GM19467 (cell line): ENCODE results near the gene MEOX2.

Experiments
- ATAC-seq: cut with Tn5 transposase; IDR thresholded peaks from one replicate; pipeline ENCODE4 v1.9.1; 2021; ENCODE audit warnings: mild to moderate bottlenecking, moderate library complexity; ENCODE audit not compliant: unreplicated experiment

The MEOX2 gene

DNA sequence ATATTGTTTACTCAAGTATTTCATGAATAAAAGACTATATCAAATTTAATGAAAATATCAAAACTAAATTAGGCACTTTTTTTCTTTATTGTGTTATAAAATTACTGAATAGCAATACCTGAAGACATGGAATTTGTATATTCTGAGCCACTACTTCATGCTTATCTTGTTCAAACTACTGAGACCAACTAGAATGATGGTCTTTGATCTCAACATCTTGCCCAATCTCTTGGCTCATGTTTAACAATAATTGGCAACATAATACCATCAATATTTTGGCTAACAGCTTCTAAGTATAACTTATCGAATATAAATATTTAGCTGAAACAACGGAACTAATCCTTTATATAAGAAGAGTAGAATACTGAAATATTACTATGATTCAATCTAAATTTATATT lies 68.2 kb downstream of the MEOX2 start:
- no peak for ATAC-seq

DNA sequence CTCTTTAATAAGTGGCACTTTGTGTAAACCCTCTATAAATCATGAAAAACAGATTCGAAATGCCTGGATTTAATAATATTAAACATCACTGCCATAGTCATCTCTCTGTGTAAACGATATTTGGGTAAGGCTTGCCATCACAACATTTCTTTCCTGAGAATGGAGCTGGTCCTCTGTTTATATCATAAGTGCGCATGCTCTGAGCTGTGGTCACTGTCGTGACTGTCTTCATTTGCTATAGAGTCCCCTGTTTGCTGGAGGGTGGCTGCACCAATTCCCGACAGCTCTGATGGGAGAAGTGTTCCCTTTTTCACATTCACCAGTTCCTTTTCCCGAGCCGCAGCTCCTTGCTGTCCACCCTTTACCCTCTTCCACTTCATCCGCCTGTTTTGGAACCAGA lies 74.3 kb downstream of the MEOX2 start:
- no peak for ATAC-seq

DNA sequence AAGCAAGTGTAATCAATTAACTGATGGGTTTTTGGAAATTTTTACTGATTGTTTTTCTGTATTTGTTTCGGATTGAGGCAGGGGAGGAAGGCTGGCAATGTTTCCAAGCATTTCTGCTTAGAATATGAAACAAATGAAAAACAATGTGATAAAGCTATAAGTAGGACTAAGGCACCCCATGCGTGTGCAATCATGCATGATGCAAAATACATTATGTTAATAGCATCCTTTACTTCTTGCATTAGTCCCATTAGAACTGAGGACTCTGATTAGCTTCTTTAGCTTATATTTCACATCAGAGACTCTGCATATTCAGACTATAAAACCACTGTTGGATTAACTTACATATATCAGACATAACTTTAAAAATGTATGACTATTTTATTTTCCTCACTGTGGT lies 76.0 kb downstream of the MEOX2 start:
- ATAC-seq = no peak

DNA sequence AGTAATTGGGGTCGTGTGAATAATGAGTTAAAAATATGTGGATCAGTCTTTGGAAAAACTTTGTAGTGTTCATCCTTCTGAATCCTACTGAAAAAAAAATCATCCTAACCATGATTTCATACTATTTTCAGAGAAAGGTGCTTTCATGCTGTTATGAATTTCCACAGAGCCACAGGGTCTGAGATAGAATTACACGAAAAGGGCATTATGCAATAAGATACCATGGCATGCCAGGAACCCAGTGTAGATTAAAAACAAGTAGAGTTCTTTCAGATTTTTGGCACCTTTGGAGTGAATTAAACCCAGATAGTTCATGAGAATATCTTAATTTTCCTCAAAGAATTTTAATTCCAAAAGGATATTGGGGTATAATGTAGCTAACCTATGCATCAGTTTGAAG lies 77.2 kb downstream of the MEOX2 start:
- ATAC-seq = no peak

DNA sequence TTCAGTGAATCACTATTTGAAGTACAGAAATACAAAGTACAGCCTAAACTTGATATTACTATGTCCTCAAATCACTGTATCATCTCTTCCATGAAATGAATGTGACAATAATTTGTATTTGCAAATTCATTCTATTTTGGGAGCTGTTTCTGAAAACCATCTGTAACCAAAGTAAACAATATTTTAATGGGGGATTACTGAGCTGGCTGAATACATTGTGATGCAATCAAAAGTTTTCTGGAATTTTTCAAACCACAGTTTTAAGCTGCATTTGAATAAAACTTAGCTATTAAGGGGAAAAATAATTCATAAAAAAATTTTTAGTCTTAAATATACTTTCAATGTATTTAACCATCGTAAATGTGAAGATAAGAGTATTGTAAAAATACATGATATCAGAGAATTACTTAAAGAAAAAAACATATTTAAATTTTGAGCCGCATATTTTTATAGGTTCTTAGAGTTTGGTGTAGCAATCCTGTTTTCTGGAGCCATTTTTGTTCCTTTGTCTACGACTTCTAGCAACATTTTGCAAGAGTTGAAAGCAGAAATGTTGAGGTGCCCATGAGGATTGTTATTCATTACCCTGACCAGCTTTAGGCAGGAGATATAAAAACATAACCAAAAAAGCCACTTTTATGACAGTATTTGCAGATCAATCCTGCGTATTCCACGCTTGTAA lies 78.8 kb downstream of the MEOX2 start:
- ATAC-seq = no peak

DNA sequence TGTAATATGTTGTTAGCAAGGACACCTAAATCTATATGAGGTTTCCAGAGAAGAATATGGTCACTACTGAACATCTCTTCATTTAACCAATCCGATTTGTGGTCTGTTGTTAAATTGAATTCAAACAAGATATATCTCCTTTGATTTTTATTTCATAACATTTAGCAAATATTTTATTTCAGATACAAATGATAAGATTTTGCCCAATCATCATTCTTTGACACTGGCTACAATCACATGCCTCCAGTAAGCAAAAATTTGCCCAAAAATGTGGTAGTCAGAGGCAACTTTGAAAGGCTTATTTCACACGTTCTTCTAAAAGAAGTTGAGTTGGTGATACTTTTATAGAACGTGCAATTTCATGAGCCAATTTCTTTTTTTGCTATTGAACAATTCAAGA lies 79.9 kb downstream of the MEOX2 start:
- ATAC-seq = no peak

DNA sequence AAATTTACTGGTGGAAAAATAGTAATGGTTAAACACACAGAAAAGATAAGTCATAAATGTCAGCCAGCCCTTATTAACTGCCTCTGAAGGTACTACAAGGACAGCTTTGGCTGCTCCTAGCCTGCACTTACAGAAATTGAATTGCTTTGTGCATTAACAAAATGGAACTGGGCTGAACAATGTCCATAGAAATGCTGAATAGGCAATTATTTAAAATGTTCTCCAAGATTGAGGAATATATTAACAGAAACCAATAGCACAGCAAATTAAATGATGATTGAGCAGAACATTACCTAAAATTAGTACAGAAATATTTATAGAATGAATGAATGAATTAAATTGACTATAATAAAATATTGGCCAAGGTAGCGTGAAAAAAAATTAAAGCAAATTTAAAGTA lies 82.3 kb downstream of the MEOX2 start:
- no peak for ATAC-seq

DNA sequence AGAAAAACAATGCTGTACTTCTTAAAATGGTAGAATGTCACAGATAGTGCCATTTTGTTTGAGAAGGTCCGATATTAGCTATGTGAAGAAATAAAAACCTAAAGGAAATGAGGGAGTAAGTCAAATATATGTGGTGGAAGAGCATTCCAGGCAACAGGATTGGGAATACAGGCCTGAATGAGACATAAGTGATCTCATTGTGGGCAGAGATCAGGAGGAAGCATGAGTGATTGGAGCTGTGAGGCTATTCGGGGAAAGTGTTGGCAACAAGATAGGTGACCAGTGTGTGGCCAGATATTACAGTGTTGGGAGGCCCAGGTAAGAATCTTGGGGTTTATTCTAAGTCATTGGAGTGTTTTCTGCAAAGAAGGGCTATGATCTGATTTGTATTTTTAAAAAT lies 83.4 kb downstream of the MEOX2 start:
- ATAC-seq = no peak

DNA sequence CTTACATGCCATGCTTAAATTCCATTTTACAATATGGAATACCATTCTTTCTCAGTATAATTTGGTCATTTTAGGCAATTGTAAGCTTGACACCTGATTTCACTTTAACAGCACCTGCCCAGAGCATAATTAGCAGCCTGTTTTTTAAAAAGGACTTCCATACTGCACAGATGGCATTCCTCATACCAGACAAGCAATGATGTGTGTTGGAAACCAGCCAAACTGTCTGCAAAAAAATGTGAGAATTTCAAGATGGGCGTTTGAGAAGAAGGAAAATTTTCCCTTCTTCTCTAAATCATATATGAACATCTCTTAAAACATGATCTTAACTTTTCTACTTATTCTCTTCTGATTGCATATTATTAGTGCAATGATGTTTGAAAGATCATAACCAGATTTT lies 84.2 kb downstream of the MEOX2 start:
- no peak for ATAC-seq

DNA sequence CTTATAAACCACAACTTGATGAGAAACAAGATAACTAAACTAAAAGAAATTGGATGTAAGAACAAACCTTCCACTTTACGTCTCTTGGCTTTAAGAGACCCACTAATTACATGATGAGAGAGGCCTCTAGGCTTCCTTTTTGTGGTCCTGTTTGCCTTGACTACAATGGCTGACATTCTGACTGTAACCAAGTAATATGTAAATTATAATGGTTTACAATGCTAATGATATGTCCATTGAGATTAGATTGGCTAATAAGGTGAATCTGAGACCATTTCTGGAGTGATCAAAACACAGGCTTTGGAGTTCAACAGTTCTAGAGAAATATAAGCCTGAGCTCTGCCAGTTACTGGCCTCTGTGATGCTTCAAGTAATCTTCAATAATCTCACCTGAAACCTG lies 85.3 kb downstream of the MEOX2 start:
- no peak for ATAC-seq

DNA sequence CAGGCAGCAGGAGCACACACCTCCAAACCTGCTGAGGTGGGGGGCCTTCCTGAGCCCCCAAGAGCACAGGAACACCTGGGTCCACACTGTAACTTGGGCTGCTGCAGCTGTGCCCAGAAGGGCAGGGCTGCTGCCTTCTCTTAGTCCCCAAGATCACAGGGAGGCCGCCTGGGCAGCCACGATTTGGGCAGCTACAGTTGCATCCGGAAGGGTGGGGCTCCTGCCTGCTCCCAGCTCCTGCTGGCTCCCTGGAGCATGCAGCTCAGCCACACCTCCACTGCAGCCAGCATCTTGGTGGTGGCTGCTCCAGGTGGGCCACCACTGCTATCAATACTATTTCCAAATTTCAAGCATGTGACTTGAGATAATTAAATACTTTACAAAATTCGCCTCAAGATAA lies 86.2 kb downstream of the MEOX2 start:
- no peak for ATAC-seq

DNA sequence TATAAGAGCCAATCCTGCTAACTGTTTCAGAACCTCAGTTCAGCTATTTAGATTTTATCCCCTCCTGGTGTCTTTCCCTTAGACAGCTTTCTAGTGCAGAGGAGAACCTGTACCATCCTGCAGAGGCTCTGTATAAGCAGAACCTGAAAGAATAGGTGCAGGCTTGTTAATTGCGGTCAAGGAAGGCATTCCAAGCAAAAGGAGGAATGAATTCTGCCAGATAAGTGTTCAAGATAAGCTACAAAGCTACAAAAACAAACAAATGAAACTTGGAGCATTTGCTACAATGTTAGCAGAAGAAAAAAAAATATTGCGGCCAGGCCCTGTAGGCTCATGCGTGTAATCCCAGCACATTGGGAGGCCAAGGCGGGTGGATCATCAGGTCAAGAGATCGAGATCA lies 92.0 kb downstream of the MEOX2 start:
- ATAC-seq = no peak

DNA sequence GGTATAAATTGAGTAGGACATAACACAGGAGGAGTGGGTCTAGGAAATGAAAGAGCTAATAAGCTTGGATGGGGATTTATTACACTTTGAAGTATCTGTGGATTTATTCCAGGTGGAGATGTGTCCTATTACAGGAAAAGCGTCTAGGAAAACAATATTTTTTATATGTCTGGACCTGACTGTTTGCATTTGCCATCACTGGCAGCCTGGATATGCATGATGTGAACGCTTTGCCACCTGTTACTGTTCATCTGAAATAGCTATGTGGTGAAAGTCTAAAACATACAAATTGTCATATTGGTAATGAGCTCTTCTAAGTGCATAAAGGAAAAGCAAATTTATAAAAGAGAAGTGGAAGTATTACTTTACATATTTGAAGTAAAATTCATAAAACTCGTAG lies 93.1 kb downstream of the MEOX2 start:
- ATAC-seq = no peak

DNA sequence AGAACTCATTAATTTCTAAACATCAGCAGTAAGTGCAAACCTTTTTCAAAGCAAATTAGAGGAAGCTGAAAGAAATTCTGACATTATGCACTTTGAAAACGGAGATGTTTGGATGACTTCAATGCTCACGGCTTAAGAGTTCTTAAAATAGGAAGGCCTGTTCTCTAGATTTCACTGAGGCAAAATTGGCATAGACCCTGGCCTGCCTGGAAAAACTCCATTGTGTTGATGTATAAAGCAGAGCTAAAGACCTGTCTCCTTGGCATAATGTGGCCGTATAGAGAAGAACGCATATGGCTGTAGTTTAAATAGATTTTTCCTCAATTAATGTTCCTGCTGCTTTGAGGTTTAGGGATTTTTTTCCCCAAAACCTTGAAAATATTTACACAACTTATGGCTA lies 100.2 kb downstream of the MEOX2 start:
- no peak for ATAC-seq

DNA sequence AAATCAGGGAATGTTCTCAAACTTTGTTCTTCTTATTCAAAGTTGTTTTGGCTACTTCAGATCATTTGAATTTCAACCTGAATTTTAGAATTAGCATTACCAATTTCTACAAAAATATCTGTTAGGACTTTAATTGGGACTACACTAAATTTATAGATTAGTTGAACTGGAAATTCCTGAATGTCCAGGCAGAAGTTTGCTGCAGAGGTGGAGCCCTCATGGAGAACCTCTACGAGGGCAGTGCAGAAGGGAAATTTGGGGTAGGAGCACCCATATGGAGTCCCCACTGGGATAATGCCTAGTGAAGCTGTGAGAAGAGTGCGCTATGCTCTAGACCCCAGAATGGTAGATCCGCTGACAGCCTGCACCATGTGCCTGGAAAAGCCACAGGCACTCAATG lies 101.9 kb downstream of the MEOX2 start:
- ATAC-seq = no peak

DNA sequence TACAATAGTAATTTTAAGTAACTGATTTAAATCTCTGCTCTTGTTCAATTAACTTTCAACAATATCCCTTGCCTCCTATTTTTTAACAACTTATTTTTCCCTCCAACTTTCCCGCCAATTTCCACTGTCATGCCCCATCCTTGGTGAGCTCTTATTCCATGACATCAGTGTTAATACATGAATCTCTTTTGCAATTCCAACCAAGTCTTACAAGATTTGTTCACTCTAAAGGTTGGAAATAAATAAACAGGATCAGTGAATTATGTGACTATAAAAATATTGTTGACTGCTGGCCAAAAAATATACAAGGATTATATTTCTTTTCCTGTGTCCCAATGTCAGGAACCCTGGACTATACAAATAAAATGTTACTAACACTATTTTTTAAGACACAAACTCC lies 103.7 kb downstream of the MEOX2 start:
- no peak for ATAC-seq

DNA sequence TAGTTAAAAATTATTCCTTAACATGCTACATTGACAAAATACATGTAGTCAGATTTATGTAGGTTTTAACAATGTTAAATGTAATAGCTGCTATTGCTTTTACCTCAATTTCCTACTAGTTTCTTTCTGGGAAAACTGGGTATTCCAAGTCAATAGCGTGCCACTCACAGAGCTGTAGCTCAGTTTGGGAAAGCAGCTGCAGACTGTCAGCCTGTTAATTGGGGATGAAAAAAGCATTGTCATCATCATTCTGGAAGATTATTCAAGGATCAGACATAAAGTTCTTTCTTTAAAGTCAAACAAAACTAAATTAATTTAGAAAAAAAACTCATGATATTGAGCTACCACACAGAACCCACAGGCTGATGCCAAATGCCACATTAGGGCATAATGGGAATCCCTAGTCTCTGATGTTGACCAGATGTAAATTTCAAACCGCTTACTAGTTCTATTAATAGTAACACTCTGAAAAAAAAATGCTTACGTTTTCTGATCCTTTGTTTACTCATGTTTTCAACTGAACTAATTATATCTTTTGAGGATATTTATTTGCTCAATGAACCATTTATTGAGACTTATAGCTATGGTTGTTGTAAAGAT lies 105.0 kb downstream of the MEOX2 start:
- ATAC-seq = no peak

DNA sequence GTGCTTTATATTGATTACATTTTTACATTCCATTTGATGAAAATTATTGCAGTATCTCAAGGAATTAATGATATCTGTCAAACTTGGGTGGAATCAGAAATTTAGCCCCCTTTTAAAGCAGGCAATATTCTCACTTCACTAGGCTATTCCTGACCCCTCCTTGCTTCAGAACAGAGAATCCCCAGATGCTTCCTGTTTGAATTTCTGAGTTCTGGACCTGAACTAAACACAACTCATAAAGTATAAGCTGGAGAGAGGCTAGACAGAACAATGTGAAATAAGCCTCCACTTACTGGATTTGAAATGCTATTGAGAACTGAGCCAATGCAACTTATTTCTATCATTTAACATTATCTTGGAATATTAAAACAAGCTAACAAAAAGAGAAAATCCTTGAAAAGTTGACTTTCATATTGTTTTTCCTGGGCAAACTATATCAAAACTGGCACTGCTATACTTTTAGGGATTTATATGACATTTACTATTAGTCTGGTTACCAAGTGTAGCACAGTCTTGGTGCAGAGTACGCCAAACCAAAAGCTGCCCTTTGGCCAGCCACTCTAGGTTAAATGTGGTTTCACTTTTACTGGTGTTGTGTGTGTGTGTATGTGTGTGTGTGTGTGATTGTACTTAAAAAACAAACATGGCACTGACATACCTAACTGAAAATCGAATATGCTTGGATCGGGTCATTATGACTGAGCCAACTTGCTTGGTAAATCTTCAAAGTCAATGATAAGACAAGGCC lies 105.7 kb downstream of the MEOX2 start:
- no peak for ATAC-seq

DNA sequence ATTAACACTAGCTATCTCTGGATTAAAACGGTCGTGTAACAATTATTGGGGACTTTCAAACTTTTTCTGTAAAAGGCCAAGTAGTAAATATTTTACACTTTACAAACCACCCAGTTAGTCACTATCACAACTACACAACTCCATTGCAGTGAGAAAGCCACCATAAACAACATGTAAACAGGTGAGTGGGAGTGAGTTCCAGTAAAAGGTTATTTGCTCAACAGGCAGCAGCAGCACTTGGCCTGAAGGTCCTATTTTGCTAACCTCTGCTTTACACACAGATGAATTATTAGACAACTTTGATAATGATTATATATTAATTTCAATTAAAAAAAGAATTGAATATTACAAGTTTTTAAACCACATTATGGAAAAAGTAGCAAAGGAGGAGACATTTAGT lies 108.9 kb downstream of the MEOX2 start:
- ATAC-seq = no peak

DNA sequence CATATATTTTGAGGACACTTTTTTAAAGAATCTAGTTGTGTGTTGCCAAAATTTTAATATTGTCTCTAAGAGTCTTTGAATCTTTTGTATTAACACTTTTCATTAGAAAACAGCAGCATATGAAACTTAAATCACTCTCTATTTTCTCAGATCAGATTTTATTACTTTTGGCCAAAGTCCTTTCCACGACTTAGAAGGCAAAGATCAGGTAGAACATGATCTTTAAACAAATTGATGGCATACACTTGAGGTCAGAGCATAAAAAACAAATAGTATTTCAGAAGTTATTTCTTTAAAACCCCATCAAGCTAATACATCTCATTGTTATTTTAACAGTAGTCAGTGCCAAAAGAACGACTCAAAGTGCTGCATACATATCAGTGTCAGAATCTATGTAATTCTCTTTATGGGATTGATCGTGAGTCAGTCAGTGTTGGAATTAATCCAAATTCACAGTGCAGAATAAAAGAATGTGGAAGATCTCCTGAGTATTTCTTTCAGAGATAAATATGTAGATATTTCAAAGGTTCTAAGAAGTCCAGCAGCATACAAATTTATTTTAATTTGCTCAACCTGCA lies 115.1 kb downstream of the MEOX2 start:
- ATAC-seq = no peak

DNA sequence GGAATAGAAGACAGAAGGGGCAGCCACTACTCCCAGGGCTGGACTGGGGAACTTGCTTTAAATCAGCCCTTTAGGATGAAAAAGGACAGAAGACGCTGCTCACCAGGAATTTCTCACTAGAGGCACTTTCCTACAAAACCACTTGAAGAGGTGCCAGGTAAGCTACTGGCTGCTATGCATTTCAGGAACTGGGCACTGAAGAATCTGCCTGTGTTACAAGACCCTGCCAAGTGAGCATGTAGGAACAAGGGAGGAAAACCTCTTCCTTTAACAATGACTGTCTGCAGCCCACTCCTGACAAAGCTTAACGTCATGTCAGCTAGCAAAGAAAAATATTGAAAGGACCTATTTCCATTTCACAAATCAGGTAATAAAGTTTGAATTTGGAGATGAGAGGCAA lies 118.8 kb downstream of the MEOX2 start:
- no peak for ATAC-seq

DNA sequence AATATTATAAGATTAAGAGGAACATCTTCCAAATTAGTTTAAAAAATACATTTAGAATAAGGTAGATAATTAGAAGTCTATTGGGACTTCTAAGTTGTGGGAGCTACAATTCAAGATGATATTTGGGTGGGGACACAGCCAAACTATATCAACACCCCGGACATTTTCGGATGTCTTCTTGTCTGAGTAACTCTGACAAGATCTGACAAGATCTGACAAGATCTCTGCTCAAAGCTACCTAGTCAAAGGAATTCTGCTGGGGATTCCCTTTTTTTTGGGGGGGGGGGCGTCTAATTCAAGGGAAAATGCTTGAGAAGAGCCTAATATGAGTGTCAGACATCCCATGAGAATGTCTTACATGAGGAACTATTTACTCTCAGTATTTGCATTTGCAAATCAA lies 119.4 kb downstream of the MEOX2 start:
- ATAC-seq = no peak
